HG03520 (cell line): ENCODE data around the gene SIGLEC5.

Source experiments
- ATAC-seq: cut with Tn5 transposase; IDR thresholded peaks from one replicate; pipeline ENCODE4 v1.9.1; 2021; ENCODE audit warnings: mild to moderate bottlenecking, moderate library complexity; ENCODE audit not compliant: unreplicated experiment

The SIGLEC5 gene

DNA sequence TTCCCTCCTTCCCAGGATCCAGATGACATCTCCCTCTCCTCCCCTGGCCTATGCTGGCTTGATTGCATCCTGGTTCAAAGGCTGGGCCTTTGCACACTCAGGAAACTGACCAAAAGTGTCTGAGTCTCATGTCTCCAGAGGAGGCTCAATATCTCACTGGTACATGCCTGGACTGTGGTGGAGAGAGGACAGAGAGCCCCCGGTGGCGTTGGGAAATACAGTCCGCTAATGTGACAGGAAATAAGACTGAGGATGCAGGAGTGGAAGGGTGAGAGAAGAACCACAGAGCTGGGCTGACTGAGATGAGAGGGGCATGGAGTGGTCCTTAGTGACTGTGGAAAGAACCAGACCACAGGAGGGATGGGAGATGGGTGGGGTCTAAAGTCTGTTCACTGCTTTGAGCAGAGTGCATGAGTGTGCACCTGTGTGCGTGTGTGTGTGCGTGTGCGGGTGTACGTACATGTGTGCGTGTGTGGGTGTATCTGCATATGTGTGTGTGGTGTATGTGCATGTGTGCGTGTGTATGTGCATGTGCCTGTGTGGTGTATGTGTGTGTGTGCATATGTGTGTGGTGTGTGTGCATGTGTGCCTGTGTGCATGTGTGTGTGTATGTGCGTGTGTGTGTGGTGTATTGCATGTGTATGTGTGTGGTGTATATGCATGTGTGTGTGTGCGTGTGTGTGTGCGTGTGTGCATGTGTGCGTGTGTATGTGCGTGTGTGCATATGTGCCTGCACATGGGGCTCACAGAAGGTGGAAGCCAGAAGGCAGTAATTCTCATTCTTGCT lies 1.9 kb downstream of the SIGLEC5 start:
- ATAC-seq: no peak

DNA sequence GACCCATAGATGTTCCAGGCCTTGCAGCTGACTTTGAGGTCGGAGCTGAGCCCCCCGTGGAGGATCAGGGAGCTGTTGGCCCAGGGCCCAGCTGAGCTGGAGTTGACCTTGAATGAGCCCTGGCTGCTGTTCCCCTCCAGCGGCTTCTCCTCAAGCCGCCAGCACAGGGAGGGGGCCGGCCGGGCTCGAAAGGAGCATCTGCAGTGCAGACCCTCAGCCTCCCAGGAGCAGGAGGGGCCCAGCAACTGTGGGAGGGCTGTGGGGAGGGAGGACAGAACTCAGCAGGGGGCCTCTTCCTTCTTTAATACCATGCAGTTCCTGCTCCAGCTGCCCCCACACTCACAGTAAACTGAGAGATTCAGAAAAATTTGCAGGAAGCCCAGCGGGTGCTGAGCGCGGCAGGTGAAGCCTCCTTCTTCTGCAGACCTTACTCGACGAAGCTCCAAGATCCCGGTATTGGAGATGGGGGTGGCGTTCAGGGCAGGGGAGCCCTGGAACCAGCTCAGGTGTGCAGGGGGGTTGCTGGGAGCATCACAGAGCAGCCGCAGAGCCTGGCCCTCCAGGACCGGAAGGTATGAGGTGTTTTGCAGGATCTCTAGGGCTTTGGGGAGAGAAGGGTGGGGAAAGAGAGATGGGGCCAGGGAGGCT lies 2.6 kb downstream of the SIGLEC5 start:
- no peak for ATAC-seq

DNA sequence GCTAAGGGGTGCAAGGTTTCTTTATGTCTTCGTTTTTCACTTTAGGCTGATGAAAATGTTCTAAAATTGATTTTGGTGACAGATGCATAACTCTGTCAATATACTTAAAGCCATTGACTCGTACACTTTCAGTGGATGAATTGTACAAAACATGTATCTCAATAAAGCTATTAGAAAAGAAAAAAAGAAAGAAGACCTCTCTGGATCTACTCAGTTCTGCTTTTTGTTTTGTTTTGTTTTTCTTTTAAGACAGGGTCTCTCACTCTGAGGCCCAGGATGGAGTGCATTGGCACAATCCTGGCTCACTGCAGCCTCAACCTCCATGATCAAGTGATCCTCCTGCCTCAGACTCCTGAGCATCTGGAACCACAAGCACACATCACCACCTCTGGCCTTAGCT lies 3.5 kb downstream of the SIGLEC5 start:
- no peak for ATAC-seq

DNA sequence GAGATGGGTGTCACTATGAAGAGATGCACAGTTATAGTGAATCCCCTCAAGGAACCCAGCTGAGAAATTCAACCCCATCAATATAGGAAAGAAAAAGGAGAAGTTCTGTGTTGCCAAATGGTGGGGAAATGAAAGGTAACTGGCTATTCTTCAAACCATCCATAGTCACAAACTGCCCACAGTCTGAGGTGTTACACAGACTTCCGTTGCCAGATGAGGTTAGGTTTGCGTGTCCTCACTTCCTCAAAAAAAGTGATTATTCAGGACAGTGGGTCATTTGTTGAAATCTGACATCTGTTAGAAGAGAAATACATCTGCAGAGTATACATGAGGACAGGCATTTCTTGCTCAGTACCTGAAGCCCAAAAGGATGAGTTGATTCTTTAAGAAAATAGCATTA lies 9.0 kb downstream of the SIGLEC5 start:
- ATAC-seq: no peak

DNA sequence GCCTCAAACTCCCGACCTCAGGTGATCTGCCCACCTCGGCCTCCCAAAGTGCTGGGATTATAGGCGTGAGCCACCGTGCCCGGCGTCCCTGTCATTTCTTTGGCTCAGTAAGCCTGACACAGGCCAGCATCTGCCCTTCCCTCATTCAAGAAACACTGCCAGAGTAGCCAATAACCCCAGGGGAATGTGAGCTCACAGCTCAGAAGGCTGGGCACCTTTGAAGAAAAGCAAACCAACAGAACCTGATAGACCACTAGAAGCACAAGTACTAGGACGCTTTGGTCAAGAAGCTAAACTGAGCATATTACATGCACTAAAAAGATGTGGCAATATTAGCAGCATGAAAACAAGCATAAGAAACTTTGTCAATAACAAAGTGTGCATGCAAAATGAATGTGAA lies 14.2 kb downstream of the SIGLEC5 start:
- ATAC-seq: no peak

DNA sequence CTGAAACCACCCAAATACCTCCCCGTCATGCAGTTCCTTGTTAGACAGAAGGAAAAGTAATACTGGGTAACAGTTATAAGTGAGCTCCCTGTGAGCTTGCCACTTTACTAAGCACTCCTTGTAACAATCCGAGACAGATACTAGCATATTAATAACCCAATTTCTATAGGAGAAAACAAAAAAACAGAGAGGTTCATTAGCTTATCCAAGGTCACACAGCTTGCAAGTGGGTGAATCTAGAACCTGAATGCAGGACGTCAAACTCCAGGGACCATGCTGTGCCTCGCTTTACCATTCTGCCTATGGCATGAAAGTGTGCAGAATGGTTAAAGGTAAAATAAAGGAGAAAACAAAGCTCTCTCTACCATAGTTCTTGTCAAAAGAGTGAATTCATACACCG lies 15.4 kb downstream of the SIGLEC5 start:
- ATAC-seq: no peak

DNA sequence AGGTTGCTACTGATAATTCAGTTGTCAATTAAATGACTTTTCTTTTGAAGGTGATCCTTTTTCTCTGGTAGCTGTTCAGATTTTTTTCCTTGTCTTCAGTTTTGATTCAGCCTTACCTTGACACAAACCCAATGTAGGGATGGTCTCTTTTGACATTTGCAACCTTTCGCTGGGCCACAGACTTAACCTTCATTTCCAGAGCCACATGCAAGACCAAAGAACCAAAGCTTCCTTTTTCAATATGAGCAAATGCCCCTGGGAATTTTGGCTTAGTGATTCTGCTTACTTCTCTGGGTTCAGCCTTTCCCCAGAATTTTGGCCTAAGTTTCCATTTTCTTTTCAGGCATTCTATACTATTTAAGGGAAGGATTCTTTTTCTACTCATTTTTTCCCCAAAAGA lies 19.6 kb downstream of the SIGLEC5 start:
- no peak for ATAC-seq

DNA sequence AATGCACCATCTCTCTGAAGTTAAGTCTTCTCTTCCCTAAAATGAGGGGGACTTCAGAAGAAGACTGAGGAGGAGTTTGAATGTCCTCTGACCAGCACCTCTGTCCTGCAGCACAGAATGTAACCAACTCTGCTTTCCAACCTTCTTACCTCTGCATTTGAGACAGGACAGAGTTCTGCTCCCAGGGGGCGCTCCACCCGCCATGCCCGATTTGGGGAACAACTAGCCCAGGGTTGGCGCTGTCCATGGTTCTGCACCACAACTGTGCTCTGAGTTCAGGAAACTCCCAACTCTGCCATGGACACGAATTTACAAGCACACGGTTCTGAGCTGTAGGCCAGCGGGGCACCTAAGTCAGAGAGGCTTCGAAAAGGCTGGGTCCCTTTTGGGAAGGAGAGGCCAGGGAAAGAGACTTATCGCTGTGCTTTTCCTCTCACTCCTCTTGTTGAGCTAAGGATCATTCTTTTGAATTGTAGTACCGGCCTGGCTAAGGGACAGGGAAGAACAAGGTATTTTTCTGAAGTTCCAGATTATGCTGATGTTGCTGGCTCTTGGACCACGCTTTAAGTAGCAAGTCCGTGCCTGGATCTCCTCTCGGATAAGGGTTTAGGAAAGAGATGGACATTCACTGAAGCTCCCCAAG lies 22.2 kb downstream of the SIGLEC5 start:
- no peak for ATAC-seq

DNA sequence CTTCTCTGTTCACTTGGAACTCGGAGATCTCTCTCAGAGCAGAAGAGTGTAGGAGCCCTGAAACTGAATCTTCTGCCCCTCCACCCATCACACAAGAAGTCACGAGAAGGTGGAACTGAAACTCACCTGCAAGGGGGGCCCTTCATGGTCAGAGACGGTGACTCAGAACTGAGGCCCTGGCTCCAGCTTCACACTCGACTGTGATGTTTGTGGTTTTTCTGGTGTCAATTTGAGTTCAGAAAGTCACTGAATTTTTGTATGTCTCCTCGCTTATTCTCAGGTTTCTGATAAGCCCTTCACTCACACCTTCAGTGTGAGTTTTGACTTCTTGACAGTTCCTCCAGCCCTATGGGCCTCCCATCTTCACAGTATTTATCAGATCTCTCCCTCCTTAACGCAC lies 23.1 kb downstream of the SIGLEC5 start:
- peak; percentile 89 for ATAC-seq

DNA sequence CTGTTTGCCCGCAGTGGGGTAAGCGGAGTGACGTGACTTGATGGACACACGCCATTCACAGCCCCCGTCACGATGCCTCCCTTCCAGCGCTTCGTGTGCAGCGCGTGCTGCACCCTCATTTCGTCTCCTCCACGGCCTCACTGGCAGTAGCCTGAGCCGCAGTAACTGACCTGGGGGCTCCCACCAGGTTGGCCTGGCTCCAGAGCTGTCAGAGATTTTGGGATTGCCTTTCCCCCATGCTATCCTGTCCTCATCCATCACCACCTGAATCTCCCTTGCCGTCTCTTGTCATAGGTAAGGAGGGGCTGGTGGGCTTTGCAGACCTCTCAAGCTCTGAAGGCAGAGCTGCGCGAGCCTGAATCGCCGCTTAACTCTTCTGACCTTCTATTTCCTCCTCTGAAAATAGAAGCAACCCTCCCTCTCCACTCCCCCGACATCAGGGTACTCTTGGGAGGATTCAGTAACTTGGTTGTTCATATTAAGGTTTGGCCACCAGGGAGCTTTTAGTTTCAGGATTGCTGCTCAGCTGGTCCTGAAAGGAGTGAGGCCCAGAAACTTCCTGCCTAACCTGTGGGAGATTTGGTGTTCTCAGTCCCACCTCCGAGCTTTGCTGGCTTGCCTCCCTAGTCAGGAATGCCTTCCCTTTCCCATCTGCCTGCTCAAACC lies 27.9 kb downstream of the SIGLEC5 start:
- ATAC-seq: no peak

DNA sequence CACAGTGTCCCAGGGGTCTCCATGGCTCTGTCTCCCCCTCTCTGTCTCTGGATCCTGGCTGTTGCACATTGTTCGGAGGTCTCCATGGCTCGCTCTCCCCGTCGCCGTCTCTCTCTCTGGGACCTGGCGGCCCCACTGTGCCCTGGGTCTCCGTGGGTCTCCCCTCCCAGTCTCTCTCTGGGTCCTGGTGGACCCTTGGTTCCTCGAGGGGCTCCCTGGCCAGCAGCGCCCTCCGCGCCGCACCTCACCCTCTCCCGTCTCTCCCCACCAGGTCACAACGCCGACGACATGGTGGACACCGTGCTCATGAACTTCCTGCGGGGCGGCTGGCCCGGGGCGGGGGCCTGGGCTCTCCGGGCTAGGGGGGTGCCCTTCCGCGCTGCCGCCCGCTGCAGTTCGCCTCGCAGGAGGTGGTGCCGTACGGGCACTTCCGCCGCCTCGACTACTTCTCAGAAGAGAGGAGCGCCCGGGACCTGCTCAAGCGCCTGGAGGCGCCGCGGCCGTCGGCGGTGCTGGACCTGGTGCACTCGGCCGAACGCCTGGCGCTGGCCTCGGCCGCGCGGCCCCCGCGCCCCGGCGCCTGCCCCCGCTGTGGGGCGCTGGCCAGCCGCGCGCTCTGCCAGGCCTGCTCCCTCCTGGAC lies 29.1 kb downstream of the SIGLEC5 start:
- no peak for ATAC-seq

DNA sequence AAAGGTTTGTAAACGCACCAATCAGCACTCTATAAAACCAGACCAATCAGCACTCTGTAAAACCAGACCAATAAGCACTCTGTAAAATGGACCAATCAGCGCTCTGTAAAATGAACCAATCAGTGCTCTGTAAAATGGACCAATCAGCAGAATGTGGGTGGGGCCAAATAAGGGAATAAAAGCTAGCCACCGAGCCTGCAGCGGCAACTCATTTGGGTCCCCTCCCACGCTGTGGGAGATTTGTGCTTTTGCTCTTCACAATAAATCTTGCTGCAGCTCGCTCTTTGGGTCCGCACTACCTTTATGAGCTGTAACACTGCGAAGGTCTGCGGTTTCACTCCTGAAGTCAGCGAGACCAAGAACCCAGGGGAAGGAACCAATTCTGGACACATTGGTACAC lies 31.1 kb downstream of the SIGLEC5 start:
- no peak for ATAC-seq

DNA sequence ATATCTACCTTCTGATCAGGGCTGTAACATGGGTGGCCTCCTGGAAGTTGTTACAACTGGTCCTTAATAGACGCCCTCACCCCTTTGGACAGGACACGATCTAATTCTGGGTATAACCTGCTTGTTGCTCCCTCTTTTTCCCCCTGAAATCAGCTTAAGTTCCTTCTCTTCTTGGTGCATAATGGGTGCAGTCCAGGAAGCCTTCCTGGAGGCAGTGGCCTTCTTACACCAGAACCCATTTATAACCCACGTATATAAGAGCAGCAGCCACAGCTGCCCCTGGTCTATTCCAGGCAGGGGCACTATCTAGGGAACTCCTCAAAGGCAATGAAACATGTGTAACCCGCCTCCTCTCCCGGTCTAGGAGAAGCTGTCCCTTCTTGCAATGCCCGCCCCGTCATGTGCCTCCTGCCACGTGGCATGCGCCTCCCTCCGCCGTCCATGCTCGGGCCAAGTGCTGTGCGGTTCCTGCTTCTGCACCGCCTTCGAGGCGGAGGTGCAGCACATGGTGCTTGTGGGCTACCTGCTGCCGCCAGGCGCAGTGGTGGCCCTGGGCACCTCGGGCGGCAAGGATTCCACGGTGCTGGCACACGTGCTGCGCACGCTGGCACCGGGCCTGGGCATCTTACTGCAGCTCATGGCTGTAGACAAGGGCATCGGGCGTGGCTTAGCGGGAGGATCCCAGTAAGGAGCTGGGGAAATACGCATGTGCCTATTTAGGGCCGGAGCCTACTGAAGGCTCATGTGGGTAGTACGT lies 31.9 kb downstream of the SIGLEC5 start:
- ATAC-seq: no peak

DNA sequence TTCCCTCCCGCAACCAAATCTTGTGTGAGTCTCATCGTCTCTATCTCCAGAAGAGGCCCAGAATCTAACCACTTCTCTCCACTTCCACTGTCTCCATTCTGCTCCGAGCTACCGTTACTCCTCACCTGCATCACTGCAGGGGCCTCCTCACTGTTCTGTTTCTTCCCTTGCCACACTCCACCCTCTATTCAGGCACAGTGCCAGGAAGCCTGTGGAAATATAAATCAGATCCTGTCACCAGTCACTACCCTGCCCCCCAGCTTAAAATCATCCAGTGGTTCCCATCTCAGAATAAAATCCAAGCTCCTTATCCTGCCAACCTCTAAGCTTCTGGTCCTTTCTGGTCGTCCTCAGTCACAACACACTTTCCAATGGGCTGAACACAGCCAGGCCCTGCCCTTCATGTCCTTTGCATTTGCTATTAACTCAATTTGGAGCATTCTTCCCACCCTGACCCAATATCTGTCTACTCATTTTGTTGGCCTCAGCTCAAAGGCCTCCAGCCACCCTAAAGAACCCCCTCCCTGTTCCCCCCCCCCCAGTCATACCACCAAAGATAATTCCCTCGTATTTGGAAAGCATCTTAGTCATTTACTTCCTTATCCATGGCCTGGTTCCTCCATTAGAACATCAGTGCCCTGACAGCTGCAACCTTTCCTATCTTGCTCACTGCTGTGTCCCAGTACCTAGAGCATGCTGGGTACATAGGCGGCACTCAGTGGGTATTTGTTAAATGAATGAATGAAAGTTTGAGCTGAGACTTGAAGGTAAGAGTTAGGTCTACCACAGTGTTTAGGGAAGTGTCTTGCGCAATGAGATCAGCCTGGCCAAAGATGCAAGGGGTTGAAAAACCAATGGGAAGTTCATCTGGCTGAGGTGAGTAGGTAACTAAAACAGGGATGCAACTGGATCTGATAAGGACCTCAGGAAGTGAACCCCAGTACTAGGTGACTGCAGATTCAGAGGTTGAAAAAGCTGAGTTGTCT lies 34.7 kb downstream of the SIGLEC5 start:
- ATAC-seq: no peak

DNA sequence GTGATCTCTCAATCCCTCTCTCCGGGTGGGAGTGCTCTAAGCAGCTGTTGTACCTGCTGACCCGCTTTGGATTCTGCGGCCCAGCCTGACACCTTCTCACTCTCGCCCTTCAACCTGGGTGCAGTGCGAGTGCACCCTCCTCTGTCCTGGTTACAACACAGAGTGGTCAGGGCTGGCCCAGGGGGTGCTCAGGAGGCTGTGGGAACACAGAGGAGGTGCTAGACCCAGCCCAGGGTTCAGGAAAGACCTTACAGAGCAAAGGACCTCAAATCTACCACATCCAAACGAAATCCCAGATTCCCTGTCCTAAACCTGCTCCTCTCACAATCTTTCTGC lies 35.5 kb downstream of the SIGLEC5 start:
- ATAC-seq: no peak

DNA sequence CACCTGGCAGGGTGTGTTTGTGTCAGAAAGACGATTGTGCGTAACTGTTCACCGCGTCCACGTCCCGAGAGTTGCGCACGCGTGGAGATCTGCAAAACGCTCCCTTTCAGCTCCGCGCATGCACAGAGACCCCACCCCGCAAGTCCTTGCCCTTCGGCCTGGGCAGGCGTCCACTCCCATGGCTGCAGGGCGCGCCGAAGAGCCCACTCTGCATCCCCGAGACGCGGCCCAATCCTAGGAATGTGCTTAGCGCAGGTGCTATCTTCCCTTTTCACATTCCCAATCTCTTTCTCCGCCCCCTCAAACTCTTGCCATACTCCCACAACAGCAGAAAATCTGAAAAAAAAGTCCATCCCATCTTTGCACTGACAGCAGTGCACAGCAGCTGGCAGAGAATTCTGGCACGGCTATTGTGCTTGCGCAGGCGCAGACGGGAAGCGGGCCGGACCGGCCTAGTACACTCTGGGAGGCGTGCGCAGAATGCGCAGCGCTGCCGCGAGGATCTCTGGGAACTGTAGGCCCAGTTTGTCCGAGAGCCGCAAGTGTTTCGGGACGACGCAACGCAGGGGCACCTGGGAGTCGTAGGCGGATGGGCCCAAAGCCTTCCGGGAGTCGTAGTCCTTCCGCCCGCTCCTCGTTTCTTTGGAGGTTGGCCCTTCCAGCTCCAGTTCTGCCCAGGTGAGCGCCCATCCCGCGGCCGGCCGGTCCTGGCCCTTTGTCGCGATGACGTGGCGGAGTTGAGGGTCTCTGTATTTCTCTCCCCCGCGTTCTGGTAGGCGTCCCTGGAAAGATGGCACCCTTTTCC lies 36.0 kb downstream of the SIGLEC5 start:
- peak; percentile 94 for ATAC-seq

DNA sequence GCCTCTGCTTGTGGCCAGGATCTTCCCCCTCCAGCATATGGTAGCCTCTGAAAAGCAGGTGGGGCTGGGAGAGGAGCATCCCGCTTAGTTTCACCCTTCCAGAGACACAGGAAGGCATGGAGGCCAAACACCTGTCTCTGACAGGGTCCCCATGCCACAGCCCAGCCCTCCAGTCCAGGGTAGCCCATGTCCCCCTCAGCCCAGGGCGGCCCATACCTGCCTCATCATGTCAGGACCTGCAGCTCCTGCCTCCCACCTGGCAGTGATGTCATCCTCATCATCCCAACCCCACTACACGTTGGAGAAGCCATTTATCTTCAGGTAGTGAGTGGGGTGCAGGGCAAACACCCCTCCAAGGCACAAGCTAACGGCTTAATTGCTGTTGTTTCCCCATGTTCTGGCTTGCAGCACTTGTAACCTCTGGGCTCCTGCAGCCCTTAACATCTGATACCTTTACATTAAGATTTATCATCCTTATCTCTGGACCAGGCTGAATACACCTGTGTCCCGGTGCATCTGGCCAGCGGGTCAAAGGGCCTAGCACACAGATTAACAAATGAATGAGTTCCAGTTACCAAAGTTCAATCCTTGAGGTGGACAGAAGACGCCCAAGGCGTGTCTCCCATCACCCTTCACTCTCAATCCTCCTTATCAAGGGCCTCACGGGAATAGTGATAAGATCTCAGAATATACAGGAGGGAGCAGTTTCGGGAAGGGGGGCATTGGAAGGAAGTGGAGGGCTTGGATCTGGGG lies 36.9 kb downstream of the SIGLEC5 start:
- ATAC-seq: no peak

DNA sequence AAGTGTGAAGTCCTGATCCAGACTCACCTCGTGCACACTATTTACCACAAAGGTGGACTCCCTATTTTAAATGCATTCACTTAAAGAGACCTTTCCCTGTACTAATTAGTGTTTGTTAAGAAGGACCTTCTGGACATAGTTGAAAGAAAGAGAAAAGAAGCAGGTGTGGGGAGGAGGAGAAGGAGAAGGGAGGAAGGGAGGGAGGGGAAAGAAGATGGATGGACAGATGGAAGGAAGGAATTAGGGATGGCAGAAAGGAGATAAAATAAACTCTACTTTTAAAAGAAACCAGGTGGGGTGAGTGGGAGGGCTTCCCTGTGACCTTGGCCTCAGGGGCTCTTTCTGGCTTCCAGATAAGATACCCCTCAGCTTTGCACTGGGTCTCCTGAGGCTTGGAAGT lies 37.7 kb downstream of the SIGLEC5 start:
- ATAC-seq: no peak
